ENCODE results near the gene LRP1B.

DNA sequence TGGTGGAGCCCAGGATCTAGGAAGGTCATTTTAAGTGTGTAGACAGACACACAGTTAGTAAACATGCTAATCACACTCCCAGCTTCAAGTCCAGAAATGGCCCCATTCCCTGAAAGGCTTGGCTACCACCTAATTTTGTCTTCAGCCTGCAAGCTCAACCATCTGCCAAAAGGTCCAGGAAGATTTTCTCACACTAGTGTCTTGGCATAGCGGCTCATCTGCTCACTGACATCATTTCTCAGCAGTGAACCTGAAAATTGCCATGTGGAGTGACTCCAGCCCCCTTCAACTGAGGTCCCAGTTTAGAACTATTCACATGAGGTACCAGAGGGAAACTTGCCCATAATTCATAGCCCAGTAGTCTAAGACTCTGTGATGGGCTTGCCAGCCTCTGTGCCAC, 748.9 kb downstream of the LRP1B start:
- TF ChIP-seq, protein P1, sequence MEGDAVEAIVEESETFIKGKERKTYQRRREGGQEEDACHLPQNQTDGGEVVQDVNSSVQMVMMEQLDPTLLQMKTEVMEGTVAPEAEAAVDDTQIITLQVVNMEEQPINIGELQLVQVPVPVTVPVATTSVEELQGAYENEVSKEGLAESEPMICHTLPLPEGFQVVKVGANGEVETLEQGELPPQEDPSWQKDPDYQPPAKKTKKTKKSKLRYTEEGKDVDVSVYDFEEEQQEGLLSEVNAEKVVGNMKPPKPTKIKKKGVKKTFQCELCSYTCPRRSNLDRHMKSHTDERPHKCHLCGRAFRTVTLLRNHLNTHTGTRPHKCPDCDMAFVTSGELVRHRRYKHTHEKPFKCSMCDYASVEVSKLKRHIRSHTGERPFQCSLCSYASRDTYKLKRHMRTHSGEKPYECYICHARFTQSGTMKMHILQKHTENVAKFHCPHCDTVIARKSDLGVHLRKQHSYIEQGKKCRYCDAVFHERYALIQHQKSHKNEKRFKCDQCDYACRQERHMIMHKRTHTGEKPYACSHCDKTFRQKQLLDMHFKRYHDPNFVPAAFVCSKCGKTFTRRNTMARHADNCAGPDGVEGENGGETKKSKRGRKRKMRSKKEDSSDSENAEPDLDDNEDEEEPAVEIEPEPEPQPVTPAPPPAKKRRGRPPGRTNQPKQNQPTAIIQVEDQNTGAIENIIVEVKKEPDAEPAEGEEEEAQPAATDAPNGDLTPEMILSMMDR (IDR thresholded peaks at IDR 0.05) = no peak
- no peak for TF ChIP-seq ZFX (IDR thresholded peaks at IDR 0.05; ENCODE audit: borderline replicate concordance)
